DND-41 (cell line): ENCODE data around the gene VPS37B.

ENCODE experiments used
- CTCF ChIP-seq: IDR thresholded peaks from 2 replicates; pipeline ENCODE4 v1.5.1; 2012; ENCODE audit warnings: borderline replicate concordance, low read length, moderate library complexity, mild to moderate bottlenecking; ENCODE audit not compliant: poor library complexity, severe bottlenecking; ENCODE audit errors: extremely low read depth
- EZH2 ChIP-seq: IDR thresholded peaks from 3 replicates; pipeline ENCODE4 v1.6.1; 2012; ENCODE audit warnings: borderline replicate concordance, low read depth, mild to moderate bottlenecking, moderate library complexity, low read length, inconsistent platforms; ENCODE audit not compliant: severe bottlenecking

- TF ChIP-seq CTCF: no peak
- TF ChIP-seq EZH2: no peak
These were observed 58.3 kb downstream of the VPS37B start for GRCh38 chr12:122837306-122838265.
